CD4-positive, alpha-beta T cell (primary cell): Measurements from ENCODE around the gene FAAH2. TPM values are rescaled to one million over a fixed set of nuclear protein-coding genes. Genes with fewer than 3 reads are reported as not detected.

Source experiments
- ATAC-seq: fragments of 200-7000 bp; cut with Tn5 transposase; one replicate; pipeline ENCODE4 v1.10.0; 2022; ENCODE audit warnings: mild to moderate bottlenecking; ENCODE audit not compliant: poor library complexity
- CTCF ChIA-PET: fragments of 350-600 bp; sonication (Branson Sonifier 250); formaldehyde crosslinking; loops from one replicate; lab custom pipeline; 2021; ENCODE audit warnings: antibody characterized with exemption, inconsistent platforms; lab: Charles Lee
- POLR2A ChIA-PET: fragments of 350-600 bp; sonication (Branson Sonifier 250); formaldehyde crosslinking; loops from one replicate; lab custom pipeline; 2021; ENCODE audit warnings: antibody characterized with exemption, inconsistent platforms; lab: Charles Lee
- DNase-seq, 14 experiments: peaks; one replicate each; pipeline ENCODE4 v3.0.0-alpha.2; 2013 to 2020; ENCODE audit warnings: mixed read lengths in 2 of 14
- H3K27ac ChIP-seq, 2 donors: one replicate each; pipeline versions ENCODE4 v1.5.1 to v1.7.0; 2013; ENCODE audit warnings: low read length in 2 of 2, low read depth in 1 of 2, mild to moderate bottlenecking in 1 of 2
- H3K27me3 ChIP-seq, 2 experiments: 1 replicate in 1 of 2; 2 replicates in 1 of 2; pipeline versions ENCODE4 v1.6.1 to v1.7.0; 2013; ENCODE audit warnings: low read length in 2 of 2, control low read depth in 1 of 2, mild to moderate bottlenecking in 1 of 2, moderate library complexity in 1 of 2; ENCODE audit not compliant: insufficient read depth in 2 of 2, control insufficient read depth in 1 of 2
- H3K36me3 ChIP-seq: one replicate; pipeline ENCODE4 v1.6.1; 2013; ENCODE audit warnings: low read length, control low read depth; ENCODE audit not compliant: insufficient read depth
- H3K4me1 ChIP-seq: one replicate; pipeline ENCODE4 v1.6.1; 2013; ENCODE audit warnings: low read length, control low read depth; ENCODE audit not compliant: insufficient read depth
- H3K4me3 ChIP-seq: one replicate; pipeline ENCODE4 v1.5.1; 2013; ENCODE audit warnings: mild to moderate bottlenecking, low read length, moderate library complexity
- H3K9me3 ChIP-seq, 2 experiments: 1 replicate in 1 of 2; 2 replicates in 1 of 2; pipeline versions ENCODE4 v1.6.1 to v1.7.0; 2013; ENCODE audit warnings: low read length in 2 of 2, mild to moderate bottlenecking in 2 of 2, control low read depth in 1 of 2, moderate library complexity in 1 of 2; ENCODE audit not compliant: control insufficient read depth in 1 of 2, insufficient read depth in 1 of 2
- H3K27ac Mint-ChIP-seq: one replicate; pipeline ENCODE4 v1.8.0; 2020; ENCODE audit warnings: mixed read lengths
- H3K27me3 Mint-ChIP-seq: one replicate; pipeline ENCODE4 v1.8.0; 2021; ENCODE audit warnings: mixed read lengths
- H3K36me3 Mint-ChIP-seq: one replicate; pipeline ENCODE4 v1.8.0; 2021; ENCODE audit warnings: low read depth, mixed read lengths
- H3K4me1 Mint-ChIP-seq: one replicate; pipeline ENCODE4 v1.8.0; 2021; ENCODE audit warnings: low read depth, mixed read lengths
- H3K4me3 Mint-ChIP-seq: one replicate; pipeline ENCODE4 v1.8.0; 2020; ENCODE audit warnings: mild to moderate bottlenecking, mixed read lengths
- H3K9me3 Mint-ChIP-seq: one replicate; pipeline ENCODE4 v1.8.0; 2020; ENCODE audit warnings: mixed read lengths
- CTCF ChIP-seq: fragments of 200-600 bp; IDR thresholded peaks from one replicate; pipeline ENCODE4 v1.8.0; 2022; ENCODE audit warnings: antibody characterized with exemption, mild to moderate bottlenecking
- intact Hi-C, 2 experiments: fragments of 100-400 bp; cut with DNase I in 1 of 2; cut with micrococcal nuclease in 1 of 2; formaldehyde crosslinking; loops; one replicate each; pipeline versions ENCODE4 v1.15.1 to v1.9.0; 2023 to 2025; cut with DNase I, micrococcal nuclease
- total RNA-seq, 174 experiments: library from RNA in 2 of 174; stranded (reverse) in 2 of 174; gene quantifications; one replicate each; pipeline ENCODE4 v1.2.3 and lab custom pipeline; 2021 to 2026

FAAH2 gene
- total RNA-seq, 2 experiments from 2014 or later = 5.1 to 7.4 TPM

- CTCF ChIA-PET = no interaction called here
- no peak for ATAC-seq
- H3K36me3 Mint-ChIP-seq = no peaks in the 10 kb centered on the region
- no peaks in the 10 kb centered on the region for H3K4me1 Mint-ChIP-seq
- DNase-seq = no peak
- no peaks in the 10 kb centered on the region for H3K27me3 ChIP-seq
- POLR2A ChIA-PET = no interaction called here
- H3K36me3 ChIP-seq = no peaks in the 10 kb centered on the region
- H3K9me3 Mint-ChIP-seq = peaks cover 10% of the 10 kb centered on the region
- peaks cover 0 to 5% of the 10 kb centered on the region in 2 experiments for H3K9me3 ChIP-seq
- H3K27ac ChIP-seq = no peak overlapping the region
- no peak overlapping the region for H3K4me3 ChIP-seq
- H3K4me1 ChIP-seq = no peaks in the 10 kb centered on the region
- H3K27me3 Mint-ChIP-seq = peaks cover 4% of the 10 kb centered on the region
- H3K27ac Mint-ChIP-seq = no peak overlapping the region
- no peak for TF ChIP-seq CTCF
- intact Hi-C loops = no loop called here
- no peak overlapping the region for H3K4me3 Mint-ChIP-seq
Measured at GRCh38 chrX:57265126-57265525, 21.4 kb upstream of the FAAH2 start.

GRCh38 chrX:57266275-57266674 is 20.2 kb upstream of the FAAH2 start:
- no peak overlapping the region for H3K27ac Mint-ChIP-seq
- H3K9me3 Mint-ChIP-seq = peaks cover 10% of the 10 kb centered on the region
- DNase-seq (no peak), ATAC-seq (no peak)
- H3K36me3 Mint-ChIP-seq = no peaks in the 10 kb centered on the region
- Histone ChIP-seq H3K9me3 (peaks cover 0 to 5% of the 10 kb centered on the region in 2 experiments), H3K27ac (no peak overlapping the region), H3K36me3 (no peaks in the 10 kb centered on the region), H3K4me3 (no peak overlapping the region), H3K4me1 (no peaks in the 10 kb centered on the region), H3K27me3 (no peaks in the 10 kb centered on the region)
- POLR2A ChIA-PET = no interaction called here
- intact Hi-C loops = no loop called here
- no peak overlapping the region for H3K4me3 Mint-ChIP-seq
- TF ChIP-seq CTCF = no peak
- no peaks in the 10 kb centered on the region for H3K4me1 Mint-ChIP-seq
- H3K27me3 Mint-ChIP-seq = peaks cover 4% of the 10 kb centered on the region
- CTCF ChIA-PET = no interaction called here

- H3K4me3 ChIP-seq = no peak overlapping the region
- Mint-ChIP-seq H3K9me3 (peaks cover 10% of the 10 kb centered on the region), H3K36me3 (no peaks in the 10 kb centered on the region), H3K4me1 (no peaks in the 10 kb centered on the region), H3K27me3 (peaks cover 4% of the 10 kb centered on the region), H3K4me3 (no peak overlapping the region), H3K27ac (no peak overlapping the region)
- CTCF ChIA-PET = no interaction called here
- no peak for DNase-seq
- H3K4me1 ChIP-seq = no peaks in the 10 kb centered on the region
- peaks cover 0 to 5% of the 10 kb centered on the region in 2 experiments for H3K9me3 ChIP-seq
- H3K27me3 ChIP-seq = no peaks in the 10 kb centered on the region
- TF ChIP-seq CTCF = no peak
- H3K27ac ChIP-seq = no peak overlapping the region
- ATAC-seq = no peak
- intact Hi-C loops = no loop called here
- POLR2A ChIA-PET = no interaction called here
- no peaks in the 10 kb centered on the region for H3K36me3 ChIP-seq
Measured at GRCh38 chrX:57266871-57267270, 19.6 kb upstream of the FAAH2 start.
